IMR-90 (cell line): ENCODE results near the gene SERPINB3. TPM values are rescaled to one million over a fixed set of nuclear protein-coding genes. Genes with fewer than 3 reads are reported as not detected.
A peak's percentile ranks its signal among the peaks of the same experiment; 100 is the strongest.

Source experiments
- ATAC-seq: fragments of 200-7000 bp; cut with Tn5 transposase; 2 replicates; pipeline ENCODE4 v1.9.1; 2020; ENCODE audit warnings: low read depth, mild to moderate bottlenecking, moderate library complexity
- BruUV-seq: library from RNA; stranded (reverse); fragments of 400-500 nt; replicated peaks from 2 replicates; lab custom pipeline; 2021; lab: Mats Ljungman, UMichigan
- CTCF ChIA-PET: fragments of 300-600 bp; formaldehyde crosslinking; extraction: SDS; loops from one replicate; lab custom pipeline; 2021; ENCODE audit warnings: antibody characterized with exemption; lab: Yijun Ruan, JAX
- POLR2A ChIA-PET: fragments of 300-600 bp; sonication (Branson Sonifier 250); formaldehyde crosslinking; loops from one replicate; lab custom pipeline; 2022; ENCODE audit warnings: antibody characterized with exemption; ENCODE audit not compliant: unreplicated experiment; lab: Charles Lee
- DNase-seq: peaks from one replicate; pipeline ENCODE4 v3.0.0; 2013
- H2AFZ ChIP-seq: replicated peaks from 2 replicates; pipeline ENCODE3; 2013; ENCODE audit warnings: low read length, mild to moderate bottlenecking; ENCODE audit not compliant: poor library complexity
- H2AK5ac ChIP-seq: 2 replicates; pipeline ENCODE4 v1.6.1; 2013; ENCODE audit warnings: low read depth, low read length, inconsistent platforms
- H2AK9ac ChIP-seq: replicated peaks from 2 replicates; pipeline ENCODE3; 2013; ENCODE audit warnings: mild to moderate bottlenecking, low read depth, low read length, moderate library complexity; ENCODE audit not compliant: poor library complexity
- H2BK120ac ChIP-seq: 2 replicates; pipeline ENCODE4 v1.6.1; 2013; ENCODE audit warnings: low read depth, low read length, inconsistent platforms
- H2BK15ac ChIP-seq: 3 replicates; pipeline ENCODE4 v1.6.1; 2013; ENCODE audit warnings: low read depth, low read length, inconsistent platforms
- H2BK20ac ChIP-seq: 2 replicates; pipeline ENCODE4 v1.6.1; 2013; ENCODE audit warnings: low read depth, mild to moderate bottlenecking, inconsistent platforms, low read length, moderate library complexity
- H2BK5ac ChIP-seq: 2 replicates; pipeline ENCODE4 v1.6.1; 2013; ENCODE audit warnings: mild to moderate bottlenecking, low read depth, low read length, inconsistent platforms; ENCODE audit not compliant: poor library complexity, severe bottlenecking
- H3K14ac ChIP-seq: replicated peaks from 2 replicates; pipeline ENCODE4 v1.6.1; 2013; ENCODE audit warnings: low read depth, low read length, inconsistent platforms
- H3K18ac ChIP-seq: 2 replicates; pipeline ENCODE4 v1.6.1; 2013; ENCODE audit warnings: low read depth, low read length, control low read depth
- H3K23ac ChIP-seq: 2 replicates; pipeline ENCODE4 v1.6.1; 2013; ENCODE audit warnings: low read depth, low read length, inconsistent platforms
- H3K27ac ChIP-seq: 2 replicates; pipeline ENCODE4 v1.5.1; 2013; ENCODE audit warnings: mild to moderate bottlenecking, control low read depth, low read length; ENCODE audit not compliant: insufficient read depth
- H3K27me3 ChIP-seq: 2 replicates; pipeline ENCODE4 v1.6.1; 2013; ENCODE audit warnings: low read length; ENCODE audit not compliant: control insufficient read depth, insufficient read depth
- H3K36me3 ChIP-seq: 2 replicates; pipeline ENCODE4 v1.6.1; 2013; ENCODE audit warnings: low read length, mixed read lengths; ENCODE audit not compliant: control insufficient read depth, insufficient read depth
- H3K4ac ChIP-seq: 2 replicates; pipeline ENCODE4 v1.6.1; 2013; ENCODE audit warnings: low read depth, low read length, inconsistent platforms
- H3K4me1 ChIP-seq: 2 replicates; pipeline ENCODE4 v1.6.1; 2013; ENCODE audit warnings: low read length, mixed read lengths; ENCODE audit not compliant: control insufficient read depth, insufficient read depth
- H3K4me2 ChIP-seq: 2 replicates; pipeline ENCODE4 v1.6.1; 2013; ENCODE audit warnings: low read depth, mild to moderate bottlenecking, control low read depth, low read length, moderate library complexity
- H3K4me3 ChIP-seq: 2 replicates; pipeline ENCODE4 v1.5.1; 2013; ENCODE audit warnings: low read depth, mild to moderate bottlenecking, control low read depth, low read length, moderate library complexity; ENCODE audit not compliant: insufficient read depth
- H3K56ac ChIP-seq: 2 replicates; pipeline ENCODE4 v1.6.1; 2013; ENCODE audit warnings: low read length, inconsistent platforms; ENCODE audit not compliant: insufficient read depth; ENCODE audit errors: extremely low read depth
- H3K79me1 ChIP-seq, 2 experiments: 2 replicates each; pipeline ENCODE4 v1.6.1; 2013; ENCODE audit warnings: low read length in 2 of 2, inconsistent platforms in 1 of 2, low read depth in 1 of 2
- H3K9ac ChIP-seq: 2 replicates; pipeline ENCODE4 v1.6.1; 2013; ENCODE audit warnings: low read depth, low read length, control low read depth
- H3K9me1 ChIP-seq: 2 replicates; pipeline ENCODE4 v1.6.1; 2013; ENCODE audit warnings: low read length, inconsistent platforms; ENCODE audit not compliant: insufficient read depth
- H3K9me3 ChIP-seq: 2 replicates; pipeline ENCODE4 v1.6.1; 2013; ENCODE audit warnings: low read length; ENCODE audit not compliant: control insufficient read depth, insufficient read depth
- H4K20me1 ChIP-seq: 2 replicates; pipeline ENCODE4 v1.6.1; 2013; ENCODE audit warnings: low read length, inconsistent platforms; ENCODE audit not compliant: insufficient read depth
- H4K5ac ChIP-seq: 2 replicates; pipeline ENCODE4 v1.6.1; 2013; ENCODE audit warnings: mild to moderate bottlenecking, low read depth, low read length, control low read depth
- H4K8ac ChIP-seq, 2 experiments: 2 replicates each; pipeline ENCODE4 v1.6.1; 2013; ENCODE audit warnings: low read depth in 2 of 2, low read length in 2 of 2, control low read depth in 1 of 2, inconsistent platforms in 1 of 2
- H4K91ac ChIP-seq: 2 replicates; pipeline ENCODE4 v1.6.1; 2013; ENCODE audit warnings: low read depth, low read length, inconsistent platforms; ENCODE audit not compliant: insufficient read depth
- BHLHE40 ChIP-seq: fragments of 150-350 bp; IDR thresholded peaks from 2 replicates; pipeline ENCODE4 v1.6.1; 2016; ENCODE audit warnings: mild to moderate bottlenecking, low read depth, low read length
- CHD1 ChIP-seq: IDR thresholded peaks from 2 replicates; pipeline ENCODE4 v1.6.1; 2012; ENCODE audit warnings: low read depth, low read length, improper control_type of control experiment
- ELK1 ChIP-seq: fragments of 150-350 bp; IDR thresholded peaks from 2 replicates; pipeline ENCODE4 v1.6.1; 2016; ENCODE audit warnings: low read depth, mild to moderate bottlenecking, low read length, moderate library complexity, borderline replicate concordance
- MXI1 ChIP-seq: IDR thresholded peaks from 2 replicates; pipeline ENCODE4 v1.6.1; 2012; ENCODE audit warnings: low read depth, mild to moderate bottlenecking, low read length, moderate library complexity, borderline replicate concordance
- RAD21 ChIP-seq: IDR thresholded peaks from 2 replicates; pipeline ENCODE4 v1.6.1; 2012; ENCODE audit warnings: low read length, improper control_type of control experiment
- RCOR1 ChIP-seq: IDR thresholded peaks from 2 replicates; pipeline ENCODE4 v1.6.1; 2012; ENCODE audit warnings: mild to moderate bottlenecking, low read length, improper control_type of control experiment; ENCODE audit not compliant: insufficient replicate concordance
- RFX5 ChIP-seq: IDR thresholded peaks from 2 replicates; pipeline ENCODE4 v1.8.0; 2012; ENCODE audit warnings: low read depth, mild to moderate bottlenecking, low read length, moderate library complexity
- SMC3 ChIP-seq: fragments of 150-350 bp; IDR thresholded peaks from 2 replicates; pipeline ENCODE4 v1.6.1; 2016; ENCODE audit warnings: low read depth, mild to moderate bottlenecking, antibody characterized with exemption, low read length, moderate library complexity
- USF2 ChIP-seq: fragments of 150-350 bp; IDR thresholded peaks from 2 replicates; pipeline ENCODE4 v1.6.1; 2017; ENCODE audit warnings: mild to moderate bottlenecking, antibody characterized with exemption, low read length, low read depth
- WGBS, 2 experiments: methylation state at CpG; one replicate each; pipeline versions ENCODE4 v1.1.5 to v1.1.7; 2013; ENCODE audit warnings: missing lambda C conversion rate in 2 of 2; ENCODE audit not compliant: insufficient read length in 1 of 2; ENCODE audit errors: extremely low coverage in 2 of 2; 5-methylcytosine and 5-hydroxymethylcytosine counted together
- dilution Hi-C: fragments of 300-500 bp; cut with HindIII; formaldehyde crosslinking; loops from one replicate; pipeline ENCODE4 v1.14.3; 2018; ENCODE audit warnings: low sequenced_read_pairs; ENCODE audit not compliant: unreplicated experiment
- in situ Hi-C: fragments of 300-500 bp; cut with MboI; formaldehyde crosslinking; loops from 3 replicates; pipeline ENCODE4 v1.14.3; 2019; ENCODE audit warnings: low sequenced_read_pairs, inconsistent platforms, mixed read lengths
- intact Hi-C: fragments of 100-400 bp; cut with micrococcal nuclease; formaldehyde crosslinking; loops from 2 replicates; pipeline ENCODE4 v1.10.0; 2022
- polyA plus RNA-seq, 3 experiments: library from polyadenylated mRNA; depleted of rRNA; stranded (reverse); fragments of >200 nt; gene quantifications; 2 replicates each; pipeline ENCODE4 v1.2.3, GENCODE V29; 2012; ENCODE audit warnings: low replicate concordance in 1 of 3
- total RNA-seq: library from RNA; depleted of rRNA; stranded (reverse); fragments of >200 nt; gene quantifications from 2 replicates; pipeline ENCODE4 v1.2.3, GENCODE V29; 2012

The SERPINB3 gene
- total and polyA plus RNA-seq, 2 of the 4 experiments (the other 2 are of a cell fraction) = not detected

GRCh38 chr18:63683890-63684289, 22.2 kb upstream of the SERPINB3 start:
- Histone ChIP-seq H3K56ac (no peak overlapping the region), H3K4me3 (no peak overlapping the region), H3K9me3 (no peaks in the 10 kb centered on the region), H3K14ac (no peak overlapping the region; the same call in 1 of the 2 replicates), H4K5ac (no peak overlapping the region; the same call in 1 of the 2 replicates), H3K9me1 (no peaks in the 10 kb centered on the region; the same call in 1 of the 2 replicates), H2BK5ac (no peak overlapping the region), H3K9ac (no peak overlapping the region), H2BK20ac (peak overlapping the region; percentile 40; the same call in 1 of the 2 replicates), H4K91ac (peak overlapping the region; percentile 15; the same call in 1 of the 2 replicates), H3K27me3 (no peaks in the 10 kb centered on the region), H2BK120ac (peak overlapping the region; percentile 73), H2BK15ac (peak overlapping the region; percentile 67; the same call in 1 of the 3 replicates), H3K18ac (no peak overlapping the region), H2AFZ (peak overlapping the region; percentile 69), H3K4me1 (no peaks in the 10 kb centered on the region; the same call in 1 of the 2 replicates), H3K36me3 (no peaks in the 10 kb centered on the region), H3K23ac (no peak overlapping the region), H3K27ac (no peak overlapping the region), H4K20me1 (no peaks in the 10 kb centered on the region), H4K8ac (peak overlapping the region in 1 of 2 experiments; percentile 26; a peak in 2 of 4 replicates), H3K4me2 (no peak overlapping the region), H3K79me1 (no peaks in the 10 kb centered on the region), H2AK9ac (no peak overlapping the region), H3K4ac (peak overlapping the region; percentile 56), H2AK5ac (peak overlapping the region; percentile 70)
- intact Hi-C loops = no loop called here
- POLR2A ChIA-PET = no interaction called here
- no peak for TF ChIP-seq RFX5
- TF ChIP-seq MXI1 = no peak
- TF ChIP-seq RAD21 = no peak
- no peak for TF ChIP-seq BHLHE40
- no peak for TF ChIP-seq ELK1
- TF ChIP-seq CHD1 = no peak
- no peak for TF ChIP-seq SMC3
- TF ChIP-seq RCOR1 = no peak
- TF ChIP-seq USF2 = no peak
- ATAC-seq (no peak), DNase-seq (peak; percentile 15)
- dilution Hi-C loops = no loop called here
- WGBS, 2 experiments = 58% methylated on average over 2 of the region's 5 CpGs; no CpG with 5 or more reads in 1 of the 2 experiments
- in situ Hi-C loops = no loop called here
- no TSS peak for BruUV-seq
- CTCF ChIA-PET = interaction anchor here (1.0 kb wide), 1 partner anchor 334 kb away, joined by 3 read pairs; no protein-coding TSS in a partner anchor
